H1 (cell line): ENCODE data around the gene MYO5B. TPM values are rescaled to one million over a fixed set of nuclear protein-coding genes. Genes with fewer than 3 reads are reported as not detected.

Source experiments
- CTCF ChIA-PET: fragments of 300-600 bp; sonication (Branson Sonifier 250); formaldehyde crosslinking; loops from one replicate; lab custom pipeline; 2021; ENCODE audit not compliant: partially characterized antibody; lab: Charles Lee
- POLR2A ChIA-PET: fragments of 300-600 bp; sonication (Branson Sonifier 250); formaldehyde crosslinking; loops from one replicate; lab custom pipeline; 2021; ENCODE audit warnings: inconsistent platforms; ENCODE audit not compliant: partially characterized antibody; lab: Charles Lee
- DNase-seq, 2 experiments: peaks; one replicate each; pipeline versions ENCODE4 v3.0.0 to v3.0.0-alpha.2; 2010 to 2022; ENCODE audit warnings: low spot score in 2 of 2, low read depth in 1 of 2, mixed read lengths in 1 of 2
- FAIRE-seq: peaks from 2 replicates; lab custom pipeline; 2011; peaks lifted over from hg19 to GRCh38; lab: Jason Lieb, UNC
- H2AFZ ChIP-seq: 2 replicates; pipeline ENCODE4 v1.8.1; 2012; ENCODE audit warnings: low read length, inconsistent platforms
- H2AK5ac ChIP-seq: 2 replicates; pipeline ENCODE4 v1.6.1; 2013; ENCODE audit warnings: low read depth, low read length
- H2BK120ac ChIP-seq: replicated peaks from 2 replicates; pipeline ENCODE3; 2013; ENCODE audit warnings: low read depth, low read length, inconsistent platforms
- H2BK12ac ChIP-seq: 2 replicates; pipeline ENCODE4 v1.6.1; 2013; ENCODE audit warnings: low read depth, low read length
- H2BK15ac ChIP-seq: 2 replicates; pipeline ENCODE4 v1.6.1; 2013; ENCODE audit warnings: low read length
- H2BK20ac ChIP-seq: 2 replicates; pipeline ENCODE4 v1.6.1; 2013; ENCODE audit warnings: low read length
- H2BK5ac ChIP-seq: 2 replicates; pipeline ENCODE4 v1.6.1; 2013; ENCODE audit warnings: low read depth, low read length
- H3K14ac ChIP-seq: 2 replicates; pipeline ENCODE4 v1.6.1; 2013; ENCODE audit warnings: inconsistent platforms; ENCODE audit not compliant: insufficient read length
- H3K18ac ChIP-seq: 2 replicates; pipeline ENCODE4 v1.6.1; 2013; ENCODE audit warnings: low read length; ENCODE audit errors: extremely low read depth
- H3K23ac ChIP-seq: 2 replicates; pipeline ENCODE4 v1.6.1; 2013; ENCODE audit warnings: inconsistent platforms; ENCODE audit not compliant: insufficient read length
- H3K23me2 ChIP-seq: 2 replicates; pipeline ENCODE4 v1.6.1; 2013; ENCODE audit warnings: low read depth, low read length
- H3K27ac ChIP-seq: 2 replicates; pipeline ENCODE4 v1.6.1; 2011; ENCODE audit warnings: low read depth, low read length, inconsistent platforms
- H3K27me3 ChIP-seq, 4 experiments: replicated peaks in 1 of 4; 1 replicate in 1 of 4; 2 replicates in 3 of 4; pipeline versions ENCODE4 v1.6.1 to v1.8.1; 2011 to 2013; ENCODE audit warnings: low read length in 3 of 4, mild to moderate bottlenecking in 3 of 4, inconsistent platforms in 2 of 4, mixed read lengths in 2 of 4, moderate library complexity in 1 of 4; ENCODE audit not compliant: control insufficient read depth in 3 of 4, insufficient read depth in 3 of 4; ENCODE audit errors: extremely low read depth in 1 of 4
- H3K36me3 ChIP-seq, 4 experiments: 2 replicates each; pipeline versions ENCODE4 v1.6.1 to v1.8.1; 2011 to 2013; ENCODE audit warnings: mild to moderate bottlenecking in 4 of 4, low read length in 3 of 4, moderate library complexity in 2 of 4, control low read depth in 1 of 4, inconsistent platforms in 1 of 4; ENCODE audit not compliant: insufficient read depth in 4 of 4, control insufficient read depth in 2 of 4
- H3K4ac ChIP-seq: replicated peaks from 2 replicates; pipeline ENCODE3; 2013; ENCODE audit warnings: low read length, low read depth, mixed read lengths, inconsistent platforms; ENCODE audit not compliant: insufficient read length
- H3K4me1 ChIP-seq, 4 experiments: replicated peaks in 1 of 4; 1 replicate in 1 of 4; 2 replicates in 3 of 4; pipeline versions ENCODE4 v1.6.1 to v1.8.1; 2011 to 2013; ENCODE audit warnings: low read length in 3 of 4, inconsistent platforms in 2 of 4, mixed read lengths in 1 of 4; ENCODE audit not compliant: insufficient read depth in 4 of 4, control insufficient read depth in 3 of 4
- H3K4me2 ChIP-seq, 2 experiments: 2 replicates each; pipeline versions ENCODE4 v1.6.1 to v1.8.1; 2011 to 2013; ENCODE audit warnings: low read depth in 2 of 2, low read length in 2 of 2, control low read depth in 1 of 2, inconsistent platforms in 1 of 2, mild to moderate bottlenecking in 1 of 2; ENCODE audit not compliant: insufficient read depth in 1 of 2
- H3K4me3 ChIP-seq, 4 experiments: fragments of 200-600, 300-600 bp in 1 of 4; sonication (generic), shearing (Covaris generic), sonication (Bioruptor Twin) in 1 of 4; 2 replicates each; pipeline versions ENCODE4 v1.5.1 to v1.8.1; 2011 to 2016; ENCODE audit warnings: low read length in 4 of 4, low read depth in 3 of 4, control low read depth in 2 of 4, inconsistent platforms in 2 of 4, mild to moderate bottlenecking in 2 of 4, mixed read lengths in 1 of 4, moderate library complexity in 1 of 4; ENCODE audit not compliant: insufficient read depth in 2 of 4; ENCODE audit errors: extremely low read depth in 1 of 4
- H3K56ac ChIP-seq: replicated peaks from 2 replicates; pipeline ENCODE3; 2013; ENCODE audit warnings: low read depth, mild to moderate bottlenecking, mixed read lengths, low read length, inconsistent platforms; ENCODE audit not compliant: insufficient read length
- H3K79me1 ChIP-seq: 2 replicates; pipeline ENCODE4 v1.6.1; 2013; ENCODE audit warnings: low read depth, low read length, control low read depth
- H3K79me2 ChIP-seq, 2 experiments: 2 replicates each; pipeline versions ENCODE4 v1.6.1 to v1.8.1; 2012 to 2013; ENCODE audit warnings: low read length in 2 of 2, mild to moderate bottlenecking in 2 of 2, inconsistent platforms in 1 of 2; ENCODE audit not compliant: insufficient read depth in 2 of 2, control insufficient read depth in 1 of 2
- H3K9ac ChIP-seq, 4 experiments: replicated peaks in 1 of 4; 1 replicate in 1 of 4; 2 replicates in 3 of 4; pipeline versions ENCODE4 v1.6.1 to v1.8.1; 2011 to 2013; ENCODE audit warnings: low read depth in 3 of 4, low read length in 3 of 4, control low read depth in 2 of 4, mild to moderate bottlenecking in 2 of 4, moderate library complexity in 2 of 4, inconsistent platforms in 1 of 4; ENCODE audit errors: extremely low read depth in 1 of 4
- H3K9me3 ChIP-seq, 2 experiments: 2 replicates each; pipeline versions ENCODE4 v1.6.1 to v1.8.1; 2012 to 2013; ENCODE audit warnings: mild to moderate bottlenecking in 2 of 2, moderate library complexity in 2 of 2, control low read depth in 1 of 2, inconsistent platforms in 1 of 2, low read depth in 1 of 2, low read length in 1 of 2, mixed read lengths in 1 of 2; ENCODE audit not compliant: insufficient read depth in 2 of 2
- H4K20me1 ChIP-seq, 2 experiments: replicated peaks in 1 of 2; 2 replicates each; pipeline versions ENCODE3 to v1.8.1; 2011 to 2013; ENCODE audit warnings: inconsistent platforms in 2 of 2, low read length in 2 of 2, mild to moderate bottlenecking in 1 of 2; ENCODE audit not compliant: insufficient read depth in 2 of 2, control insufficient read depth in 1 of 2
- H4K5ac ChIP-seq: 2 replicates; pipeline ENCODE4 v1.6.1; 2013; ENCODE audit warnings: low read length, low read depth, mixed read lengths, inconsistent platforms; ENCODE audit not compliant: insufficient read length
- H4K8ac ChIP-seq: 2 replicates; pipeline ENCODE4 v1.8.0; 2013; ENCODE audit warnings: mild to moderate bottlenecking, moderate library complexity, low read length, inconsistent platforms; ENCODE audit not compliant: insufficient read depth; ENCODE audit errors: extremely low read depth
- H4K91ac ChIP-seq: replicated peaks from 2 replicates; pipeline ENCODE3; 2013; ENCODE audit warnings: low read length, mixed read lengths, inconsistent platforms; ENCODE audit not compliant: insufficient read length
- CBX5 ChIP-seq: fragments of 300-800, 300-1000 bp; sonication (generic); IDR thresholded peaks from 2 replicates; pipeline ENCODE4 v1.7.1; 2016; ENCODE audit warnings: antibody characterized with exemption, low read length, low read depth
- CEBPB ChIP-seq: IDR thresholded peaks from 2 replicates; pipeline ENCODE4 v1.6.1; 2012; ENCODE audit warnings: low read depth, low read length
- HDAC2 ChIP-seq, 2 experiments: fragments of 300-600 bp in 1 of 2; sonication (generic) in 1 of 2; IDR thresholded peaks; 2 replicates each; pipeline ENCODE4 v1.6.1; 2011 to 2012; ENCODE audit warnings: low read depth in 2 of 2, low read length in 2 of 2, mild to moderate bottlenecking in 2 of 2, moderate library complexity in 2 of 2, borderline replicate concordance in 1 of 2, inconsistent platforms in 1 of 2
- HDAC6 ChIP-seq: IDR thresholded peaks from one replicate; pipeline ENCODE4 v1.7.1; 2012; ENCODE audit warnings: low read depth, mild to moderate bottlenecking, inconsistent platforms, low read length, moderate library complexity
- MAX ChIP-seq: IDR thresholded peaks from 2 replicates; pipeline ENCODE4 v1.6.1; 2012; ENCODE audit warnings: inconsistent platforms
- NANOG ChIP-seq: IDR thresholded peaks from 2 replicates; pipeline ENCODE4 v1.6.1; 2011; ENCODE audit warnings: low read length, low read depth, mild to moderate bottlenecking, inconsistent platforms; ENCODE audit not compliant: insufficient read depth, poor library complexity, severe bottlenecking
- POLR2A ChIP-seq, 2 experiments: IDR thresholded peaks; 1 replicate in 1 of 2; 2 replicates in 1 of 2; pipeline ENCODE4 v1.6.1; 2011; ENCODE audit warnings: low read depth in 2 of 2, low read length in 2 of 2, mild to moderate bottlenecking in 2 of 2; ENCODE audit errors: control extremely low read depth in 1 of 2
- POU5F1 ChIP-seq: IDR thresholded peaks from 2 replicates; pipeline ENCODE4 v1.6.1; 2011; ENCODE audit warnings: low read depth, mild to moderate bottlenecking, low read length, moderate library complexity
- SRF ChIP-seq: IDR thresholded peaks from 2 replicates; pipeline ENCODE4 v1.6.1; 2011; ENCODE audit warnings: mild to moderate bottlenecking, low read depth, low read length, moderate library complexity
- WGBS, 2 experiments: shearing (Covaris generic) in 1 of 2; methylation state at CpG; one replicate each; pipeline versions ENCODE4 v1.1.6 to v1.1.7; 2013 to 2015; ENCODE audit warnings: low lambda C conversion rate in 2 of 2, mixed read lengths in 2 of 2, inconsistent platforms in 1 of 2, low coverage in 1 of 2, missing lambda C conversion rate in 1 of 2; ENCODE audit not compliant: insufficient replicate concordance in 2 of 2, insufficient coverage in 1 of 2, insufficient read length in 1 of 2; ENCODE audit errors: extremely low coverage in 1 of 2, missing lambda C conversion rate in 1 of 2; 5-methylcytosine and 5-hydroxymethylcytosine counted together
- polyA plus RNA-seq, 7 experiments: library from polyadenylated mRNA; depleted of rRNA in 3 of 7; stranded (reverse) in 5 of 7; unstranded in 2 of 7; fragments of >200 nt in 5 of 7; fragments of 200-250 nt in 2 of 7; gene quantifications; 1 replicate in 5 of 7; 2 replicates in 1 of 7; 4 replicates in 1 of 7; pipeline versions ENCODE4 v1.2.1 to v1.2.3, GENCODE V29; 2011 to 2013; ENCODE audit warnings: missing spikeins in 2 of 7, mixed read lengths in 2 of 7
- total RNA-seq: library from RNA; stranded (reverse); fragmentation: NEBNext Ultra II Directional; extraction: Animal tissue kit (Norgen Biotek cat#: 25700); gene quantifications from 2 replicates; pipeline ENCODE4 v1.2.1, GENCODE V29; 2021

The MYO5B gene
- total and polyA plus RNA-seq, 2 of the 8 experiments (the other 6 are each of a cell fraction or from before 2014, with no cell fraction given) = 6.4 to 7.7 TPM

GRCh38 chr18:49924293-49924983, 270.5 kb downstream of the MYO5B start:
- Histone ChIP-seq H2BK15ac (no peak overlapping the region), H2BK120ac (no peak overlapping the region), H3K23me2 (no peaks in the 10 kb centered on the region), H2BK12ac (no peak overlapping the region), H3K27ac (no peak overlapping the region), H4K8ac (no peak overlapping the region), H3K9me3 (peaks cover 0 to 4% of the 10 kb centered on the region in 2 experiments; a peak in 1 of 4 replicates), H4K5ac (no peak overlapping the region), H2BK20ac (no peak overlapping the region), H3K27me3 (no peaks in the 10 kb centered on the region), H3K14ac (no peak overlapping the region), H3K23ac (no peak overlapping the region), H3K18ac (no peak overlapping the region), H4K91ac (no peak overlapping the region), H3K79me1 (no peaks in the 10 kb centered on the region), H4K20me1 (no peaks in the 10 kb centered on the region), H3K9ac (no peak overlapping the region), H3K4me1 (no peaks in the 10 kb centered on the region), H2AK5ac (no peak overlapping the region), H2AFZ (no peak overlapping the region), H3K56ac (no peak overlapping the region), H2BK5ac (no peak overlapping the region), H3K4me2 (no peak overlapping the region), H3K4ac (no peak overlapping the region), H3K79me2 (no peaks in the 10 kb centered on the region), H3K4me3 (no peak overlapping the region), H3K36me3 (no peaks in the 10 kb centered on the region)
- CTCF ChIA-PET = interaction anchor here (0.6 to 1.0 kb wide), 2 partner anchors 279 to 903 kb away, joined by 3 read pairs; no protein-coding TSS in a partner anchor
- DNase-seq = no peak
- FAIRE-seq = no peak
- POLR2A ChIA-PET = no interaction called here
- 94% methylated on average over 2 of the region's 2 CpGs; no CpG with 5 or more reads in 1 of the 2 experiments for WGBS, 2 experiments
- TF ChIP-seq POU5F1 (no peak), SRF (no peak), CBX5 (no peak), HDAC2 (IDR thresholded peaks at IDR 0.05; ENCODE audit: borderline replicate concordance in 1 of 2, low read depth in 2 of 2, low read length in 2 of 2) (no peak), POLR2A (IDR thresholded peaks at IDR 0.05; ENCODE audit: control extremely low read depth in 1 of 2, low read depth in 2 of 2, low read length in 2 of 2) (no peak), MAX (no peak), NANOG (no peak), HDAC6 (no peak), CEBPB (no peak)
